SKM-1 treated with dmso at 0.1 percent for 144 hours (cell line): ENCODE results near the gene IL11.
"Not testable (repeated sequence)": the region's sequence is repeated elsewhere in the genome, so short reads cannot be mapped to it uniquely, and the experiment has no call there.

Experiments used
- DNase-seq: peaks from one replicate; lab custom pipeline; 2025; ENCODE audit not compliant: unreplicated experiment; lab: John Stamatoyannopoulos, UW

Gene IL11

GRCh38 chr19:55352549-55353145 lies 17.6 kb downstream of the IL11 start:
- DNase-seq: no peak

GRCh38 chr19:55352040-55352439 lies 18.2 kb downstream of the IL11 start:
- no peak for DNase-seq

DNA sequence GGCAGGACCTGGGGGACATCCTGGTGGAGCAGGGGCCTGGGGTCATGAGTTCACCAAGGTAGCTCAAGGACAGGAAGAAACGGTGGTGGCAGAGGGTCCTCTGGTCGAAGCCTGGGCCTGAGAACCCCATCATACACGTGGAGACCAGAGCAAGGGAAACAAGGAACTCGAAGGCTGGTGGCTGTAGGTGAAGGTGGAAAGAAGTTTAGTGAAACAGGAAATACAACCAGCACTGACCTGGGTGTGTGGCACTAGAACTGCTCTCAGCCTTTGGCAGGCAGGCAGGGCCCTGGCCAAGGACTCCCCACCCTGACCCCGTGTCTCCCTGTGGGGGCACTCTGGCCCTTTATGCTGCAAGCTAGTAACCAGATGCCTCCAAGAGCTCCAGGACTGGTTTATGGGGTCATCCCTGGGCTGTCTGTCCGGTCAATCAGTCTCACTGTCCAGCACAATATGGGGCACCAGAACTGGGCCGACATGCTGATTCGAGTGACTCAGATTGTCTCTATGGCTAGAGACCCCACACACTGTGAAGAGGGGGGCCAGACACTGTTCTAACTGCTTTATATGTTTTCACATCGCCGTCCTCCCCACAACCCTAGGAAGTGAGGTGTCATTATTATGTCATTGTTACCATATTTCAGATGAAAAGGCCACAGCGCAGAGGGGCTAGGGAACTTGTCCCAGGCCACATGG lies 19.5 kb downstream of the IL11 start:
- DNase-seq: no peak

DNA sequence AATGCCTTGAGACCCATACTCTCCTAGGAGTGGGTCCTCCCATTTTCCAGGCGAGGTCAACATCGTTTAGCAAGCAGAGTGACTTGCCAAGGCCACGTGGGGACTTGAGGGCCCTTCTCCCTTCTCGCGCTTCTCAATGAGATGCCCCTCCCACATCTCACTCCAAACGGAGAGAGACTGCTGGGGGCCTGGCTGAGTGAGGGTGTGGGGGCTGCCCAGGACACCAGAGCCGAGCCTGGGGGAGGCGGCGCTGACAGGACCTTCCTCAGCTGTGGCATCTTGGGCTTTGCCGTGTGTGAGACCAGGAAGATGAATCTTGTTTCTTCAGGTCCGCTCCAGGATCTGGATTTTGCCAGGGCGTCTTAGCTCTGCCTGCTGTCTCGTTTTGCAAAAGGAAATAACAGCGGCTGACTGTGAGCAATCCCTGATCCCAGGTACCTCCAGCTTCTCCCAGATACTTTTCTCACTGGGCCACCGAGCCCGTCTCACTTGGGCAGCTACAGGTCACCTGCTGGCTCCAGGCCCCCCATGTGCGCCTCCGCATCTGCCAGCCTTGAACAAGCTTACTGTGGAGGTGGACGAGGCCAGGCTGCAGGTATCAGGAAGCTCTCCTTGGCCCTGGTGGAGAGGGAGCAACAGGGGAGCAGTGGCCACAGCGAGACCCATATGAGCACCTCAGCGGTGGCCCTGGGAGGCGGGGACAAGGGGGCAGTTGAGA lies 21.8 kb downstream of the IL11 start:
- DNase-seq: no peak

- no peak for DNase-seq
Measured at GRCh38 chr19:55347442-55348009, 22.7 kb downstream of the IL11 start.

- no peak for DNase-seq
Measured at GRCh38 chr19:55346725-55347441, 23.4 kb downstream of the IL11 start.

DNA sequence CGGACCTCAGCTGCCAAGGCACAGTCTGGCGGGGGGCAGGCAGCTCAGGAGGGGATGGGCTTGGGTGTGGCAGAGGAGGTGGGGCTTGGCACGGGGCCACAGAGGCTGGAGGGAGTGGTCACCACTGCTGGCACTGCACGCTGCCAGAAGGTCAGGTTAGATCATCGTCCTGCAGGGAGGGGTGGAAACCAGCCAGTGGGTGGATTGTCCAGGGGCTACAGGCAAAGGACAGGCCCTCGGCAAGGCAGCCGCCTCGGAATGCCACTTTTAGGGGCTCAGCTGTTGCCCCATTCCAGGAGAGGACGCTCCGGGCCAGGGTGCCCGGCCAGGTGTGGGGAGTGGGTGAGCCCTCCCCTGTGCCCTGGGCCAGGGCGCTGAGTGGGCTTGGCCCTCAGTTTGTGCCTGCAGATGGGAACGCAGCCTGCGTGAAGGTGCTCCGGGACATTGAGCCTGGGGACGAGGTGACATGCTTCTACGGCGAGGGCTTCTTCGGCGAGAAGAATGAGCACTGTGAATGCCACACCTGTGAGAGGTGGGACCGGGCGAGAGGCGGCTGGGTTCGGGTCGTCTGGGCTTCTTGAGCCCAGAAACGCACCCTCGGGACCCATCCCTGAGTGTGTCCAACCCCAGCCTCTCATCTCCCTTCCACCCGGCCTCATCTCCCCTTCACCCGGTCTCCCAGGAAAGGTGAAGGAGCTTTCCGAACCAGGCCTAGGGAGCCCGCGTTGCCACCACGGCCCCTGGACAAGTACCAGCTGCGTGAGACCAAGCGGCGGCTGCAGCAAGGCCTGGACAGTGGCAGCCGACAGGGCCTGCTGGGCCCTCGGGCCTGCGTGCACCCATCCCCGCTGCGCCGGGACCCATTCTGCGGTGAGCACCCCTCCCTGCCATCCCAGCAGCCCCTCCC lies 24.2 kb downstream of the IL11 start:
- DNase-seq: no peak

DNA sequence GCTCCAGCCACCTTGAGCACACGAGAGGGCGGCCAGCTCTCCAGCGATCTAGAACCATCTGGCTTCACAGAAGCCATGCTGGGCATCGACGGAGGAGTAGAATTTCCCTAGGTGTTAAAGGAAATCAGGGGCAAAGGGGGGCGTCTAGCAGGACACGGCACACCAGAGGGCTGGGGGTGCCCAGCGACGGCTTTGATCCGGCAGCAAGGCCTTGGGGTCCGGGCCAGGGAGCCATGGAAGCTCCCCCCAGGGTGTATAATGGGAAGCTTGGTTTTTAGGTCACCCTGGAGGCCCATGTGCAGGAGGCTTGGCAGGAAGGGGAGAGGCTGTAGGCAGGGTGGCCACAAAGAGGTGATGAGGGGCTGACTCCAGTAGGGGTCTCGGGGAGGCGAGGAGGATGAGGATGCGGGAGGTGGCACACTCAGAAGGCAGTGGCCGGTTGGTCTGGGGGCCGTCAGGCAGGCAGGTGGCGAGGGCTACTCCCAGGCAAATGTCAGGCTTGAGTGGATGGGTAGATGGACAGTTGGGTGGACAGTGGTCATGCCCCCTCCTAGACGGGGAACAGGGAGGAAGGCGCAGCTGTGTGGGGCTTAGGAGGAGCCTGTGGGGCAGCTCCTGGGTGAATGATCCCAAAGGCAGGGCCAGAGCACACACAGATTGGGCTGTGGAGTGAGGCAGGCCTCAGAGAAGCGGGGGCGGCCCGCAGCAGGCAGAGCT lies 25.0 kb downstream of the IL11 start:
- DNase-seq: no peak

GRCh38 chr19:55344444-55344843 lies 25.8 kb downstream of the IL11 start:
- no peak for DNase-seq

DNA sequence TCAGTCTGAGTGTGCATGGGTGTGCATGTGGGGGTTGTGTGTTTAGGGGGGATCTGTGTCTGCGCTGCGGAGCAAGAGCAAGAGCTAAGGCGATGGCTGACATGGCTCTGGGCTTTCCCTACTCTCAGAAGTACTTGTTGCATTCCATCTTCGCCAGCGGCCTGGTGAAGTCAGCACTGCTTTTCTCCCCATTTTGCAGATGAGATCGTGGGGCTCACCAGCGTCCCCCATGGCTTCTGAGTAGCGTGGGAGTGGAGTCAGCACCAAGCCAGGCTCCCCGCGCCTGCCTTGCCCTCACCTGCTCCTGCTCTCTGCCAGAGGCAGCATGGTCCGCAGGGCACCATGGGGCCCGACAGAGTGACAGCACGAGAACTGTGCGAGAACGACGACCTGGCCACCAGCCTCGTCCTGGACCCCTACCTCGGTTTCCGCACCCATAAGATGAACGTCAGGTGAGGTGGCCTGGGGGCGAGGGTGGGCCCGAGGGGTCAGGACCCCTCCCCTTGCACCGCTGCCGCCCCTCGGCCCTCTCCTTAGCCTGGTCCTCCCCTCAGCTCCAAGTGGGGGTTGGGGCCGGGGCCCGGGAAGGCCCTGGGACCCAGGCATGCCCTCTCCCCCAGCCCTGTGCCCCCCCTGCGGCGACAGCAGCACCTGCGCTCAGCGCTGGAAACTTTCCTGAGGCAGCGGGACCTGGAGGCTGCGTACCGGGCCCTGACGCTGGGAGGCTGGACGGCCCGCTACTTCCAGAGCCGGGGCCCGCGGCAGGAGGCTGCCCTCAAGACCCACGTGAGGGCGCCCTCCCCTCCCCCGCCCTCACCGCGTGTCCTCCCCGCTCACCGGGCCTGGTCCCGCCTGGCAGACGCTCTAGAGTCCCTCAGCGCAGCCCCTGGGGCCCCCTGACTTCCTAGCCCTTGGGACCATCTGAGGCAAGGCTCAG lies 28.4 kb downstream of the IL11 start:
- DNase-seq: no peak

DNA sequence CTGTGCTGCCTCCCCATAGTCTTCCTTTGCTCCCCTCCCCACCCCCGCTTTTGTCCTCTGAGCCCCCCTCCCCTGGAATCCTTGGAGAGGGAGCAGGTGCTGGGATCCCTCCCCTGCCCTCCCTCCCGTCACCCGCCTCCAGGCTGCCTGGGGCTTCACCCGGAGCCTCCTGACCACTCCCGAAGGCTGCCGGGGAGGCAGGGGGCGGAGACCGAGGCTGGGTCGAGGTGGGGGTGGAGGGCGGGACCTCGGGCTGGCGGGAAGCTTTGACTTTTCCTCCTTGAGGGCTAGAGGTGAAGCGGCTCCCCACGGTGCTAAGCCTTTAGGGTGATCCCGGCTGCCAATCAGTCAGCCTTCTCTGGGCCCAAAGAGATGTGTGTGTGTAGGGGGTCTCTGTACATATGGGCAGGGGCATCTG lies 29.1 kb downstream of the IL11 start:
- no peak for DNase-seq

DNA sequence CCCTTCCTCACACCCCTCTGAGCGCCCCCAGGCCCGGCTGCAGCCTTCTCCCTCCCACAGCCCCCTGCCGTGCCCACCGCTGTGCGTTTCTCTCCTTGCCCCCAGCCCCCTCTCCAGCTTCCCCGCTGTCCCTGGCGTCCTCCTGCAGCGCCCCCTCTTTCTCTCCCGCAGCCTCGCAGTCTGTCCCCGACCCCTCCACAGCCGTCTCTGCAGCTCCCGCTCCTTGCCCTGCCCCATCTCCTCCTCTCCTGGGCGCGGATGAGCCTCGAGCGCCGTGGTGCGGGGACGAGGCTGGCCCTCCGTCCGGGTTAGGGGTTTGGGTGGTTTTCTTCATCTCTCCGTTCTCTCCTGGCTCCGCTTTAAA lies 29.5 kb downstream of the IL11 start:
- DNase-seq: no peak

- no peak for DNase-seq
Measured at GRCh38 chr19:55339889-55340783, 30.1 kb downstream of the IL11 start.

- DNase-seq: peak; percentile 99
Measured at GRCh38 chr19:55339105-55339888, 31.0 kb downstream of the IL11 start, which contains the start of gene KMT5C. TSS of gene KMT5C (plus strand) at chr19:55339876. CDS start at chr19:55341937, 2,061 bp downstream.

DNA sequence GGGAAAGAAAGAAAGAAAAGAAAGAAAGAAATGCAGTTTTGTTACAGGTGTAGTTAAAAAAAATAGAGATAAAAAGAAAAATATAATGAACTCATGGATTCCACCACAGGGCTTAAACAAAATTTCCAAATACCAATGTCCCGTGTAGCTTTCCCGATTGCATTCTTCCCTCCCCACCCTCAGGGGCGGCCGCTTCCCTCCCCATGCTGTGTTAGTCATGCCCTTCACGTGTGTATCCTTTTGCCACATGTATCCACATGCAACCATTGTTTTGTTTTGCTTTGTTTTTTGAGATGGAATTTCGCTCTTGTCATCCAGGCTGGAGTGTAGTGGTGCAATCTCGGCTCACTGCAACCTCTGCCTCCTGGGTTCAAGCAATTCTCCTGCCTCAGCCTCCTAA lies 34.2 kb downstream of the IL11 start:
- no peak for DNase-seq

DNA sequence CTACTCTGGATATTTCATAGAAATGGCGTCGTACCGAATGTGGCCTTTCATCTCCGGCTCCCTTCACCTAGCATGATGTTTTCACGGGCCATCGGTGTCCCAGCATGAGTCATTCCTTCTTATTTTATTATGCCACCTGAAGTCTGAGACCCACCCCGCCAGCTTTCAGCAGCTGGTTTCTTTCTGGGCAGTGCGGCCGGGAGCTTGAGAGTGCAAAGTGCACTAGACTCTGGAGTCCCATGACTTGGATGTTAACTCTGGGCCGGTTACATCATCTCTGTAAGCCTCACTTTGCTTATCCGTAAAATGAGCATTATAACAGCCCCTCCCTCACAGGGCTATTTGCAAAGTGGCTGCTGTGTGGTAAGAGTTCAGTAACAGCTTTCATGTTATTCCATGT lies 36.4 kb downstream of the IL11 start:
- DNase-seq: no peak

DNA sequence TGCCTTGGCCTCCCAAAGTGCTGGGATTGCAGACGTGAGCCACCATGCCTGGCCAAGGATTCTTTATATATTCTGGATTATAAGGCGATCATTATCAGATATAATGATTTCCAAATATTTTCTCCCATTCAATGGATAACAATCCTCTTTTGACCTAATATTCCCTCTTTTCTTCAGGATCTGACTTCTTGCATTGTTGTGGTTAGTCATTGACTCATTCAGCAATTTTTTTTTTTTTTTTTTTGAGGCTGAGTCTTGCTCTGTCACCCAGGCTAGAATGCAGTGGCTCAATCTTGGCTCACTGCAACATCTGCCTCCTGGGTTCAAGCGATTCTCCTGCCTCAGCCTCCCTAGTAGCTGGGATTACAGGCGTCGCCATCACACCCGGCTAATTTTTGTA lies 40.5 kb downstream of the IL11 start:
- not testable (repeated sequence) for DNase-seq
